ENCODE results near the gene LRRC7. TPM values are rescaled to one million over a fixed set of nuclear protein-coding genes. Genes with fewer than 3 reads are reported as not detected.
"Not testable (repeated sequence)": the region's sequence is repeated elsewhere in the genome, so short reads cannot be mapped to it uniquely, and the experiment has no call there.

Gene LRRC7
- total RNA-seq, 1 donor from 2014 or later, result 19.3 TPM

GRCh38 chr1:69863704-69864103 is 296.0 kb downstream of the LRRC7 start:
- no peak for DNase-seq (ENCODE audit: low spot score)

DNA sequence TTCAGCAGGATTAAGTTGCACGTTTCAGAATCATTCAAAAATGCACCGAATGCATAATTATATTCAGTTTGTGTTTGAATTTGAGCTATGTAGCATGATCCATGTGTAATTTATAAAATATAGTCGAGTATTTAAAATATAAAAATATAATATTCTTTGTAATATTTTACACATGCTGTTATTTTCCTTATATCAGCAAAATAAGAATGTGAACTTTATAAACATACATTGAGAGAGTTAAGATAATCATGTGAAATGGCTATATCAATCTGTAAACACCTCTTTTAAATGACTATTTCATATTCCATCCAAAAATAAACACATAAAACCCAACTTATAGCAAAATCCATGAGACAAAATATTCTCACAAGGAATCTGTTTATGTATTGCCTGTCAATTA is 303.7 kb downstream of the LRRC7 start:
- DNase-seq (ENCODE audit: low spot score), result no peak

GRCh38 chr1:69878338-69878737 is 310.6 kb downstream of the LRRC7 start:
- no peak for DNase-seq (ENCODE audit: low spot score)

DNA sequence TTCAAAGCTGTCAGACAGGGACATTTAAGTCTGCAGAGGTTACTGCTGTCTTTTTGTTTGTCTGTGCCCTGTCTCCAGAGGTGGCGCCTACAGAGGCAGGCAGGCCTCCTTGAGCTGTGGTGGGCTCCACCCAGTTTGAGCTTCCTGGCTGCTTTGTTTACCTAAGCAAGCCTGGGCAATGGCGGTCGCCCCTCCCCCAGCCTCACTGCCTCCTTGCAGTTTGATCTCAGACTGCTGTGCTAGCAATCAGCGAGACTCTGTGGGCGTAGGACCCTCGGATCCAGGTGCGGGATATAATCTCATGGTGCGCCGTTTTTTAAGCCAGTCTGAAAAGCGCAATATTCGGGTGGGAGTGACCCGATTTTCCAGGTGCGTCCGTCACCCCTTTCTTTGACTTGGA is 320.3 kb downstream of the LRRC7 start:
- not testable (repeated sequence) for DNase-seq (ENCODE audit: low spot score)

- DNase-seq (ENCODE audit: low spot score), result no peak
Observed at GRCh38 chr1:69888657-69889056, 320.9 kb downstream of the LRRC7 start.

- no peak for DNase-seq (ENCODE audit: low spot score)
Observed at GRCh38 chr1:69898403-69898947, 330.8 kb downstream of the LRRC7 start.

- DNase-seq (ENCODE audit: low spot score), result peak; percentile 7
Observed at GRCh38 chr1:69911301-69911801, 343.6 kb downstream of the LRRC7 start.

- peak; percentile 91 for DNase-seq (ENCODE audit: low spot score)
Observed at GRCh38 chr1:69913977-69914376, 346.3 kb downstream of the LRRC7 start.

GRCh38 chr1:69914976-69915765 is 347.4 kb downstream of the LRRC7 start:
- DNase-seq (ENCODE audit: low spot score), result peak; percentile 45

- no peak for DNase-seq (ENCODE audit: low spot score)
Observed at GRCh38 chr1:69919129-69919921, 351.6 kb downstream of the LRRC7 start.

DNA sequence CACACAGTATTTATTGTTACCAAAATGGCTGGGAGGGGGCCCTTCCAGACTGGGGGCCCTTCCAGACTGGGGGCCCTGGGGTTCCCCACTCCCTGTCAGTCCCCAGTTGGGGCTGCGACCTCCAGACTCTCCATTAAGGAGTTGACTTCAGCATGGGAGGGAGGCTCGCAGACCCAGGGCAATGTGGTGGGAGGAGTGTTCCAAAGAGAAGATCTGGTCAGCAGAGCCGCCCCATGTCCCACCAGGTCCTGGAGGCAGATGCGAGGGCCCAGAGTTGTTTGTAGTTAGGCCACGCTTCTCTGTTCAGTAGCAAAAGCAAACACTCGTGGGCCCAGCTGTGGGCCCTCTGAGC is 352.2 kb downstream of the LRRC7 start:
- no peak for DNase-seq (ENCODE audit: low spot score)

DNA sequence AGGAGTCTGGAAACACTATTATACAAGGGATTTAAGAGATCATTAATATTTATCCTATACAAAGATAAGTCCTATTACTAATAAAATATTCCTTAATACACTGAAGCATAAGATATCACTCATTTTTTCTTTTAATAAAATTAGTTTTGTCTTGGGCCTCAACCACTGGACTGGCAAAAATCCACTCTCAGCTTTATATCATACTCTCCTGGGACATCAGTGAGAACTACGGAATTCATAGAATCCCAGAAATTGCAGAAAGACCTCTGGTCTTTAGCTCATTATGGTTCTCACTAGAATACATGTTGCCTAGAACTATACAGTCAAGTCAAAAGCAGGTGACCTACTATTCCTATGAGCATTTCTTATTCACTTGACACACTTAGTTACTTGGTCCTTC is 352.7 kb downstream of the LRRC7 start:
- DNase-seq (ENCODE audit: low spot score), result no peak

DNA sequence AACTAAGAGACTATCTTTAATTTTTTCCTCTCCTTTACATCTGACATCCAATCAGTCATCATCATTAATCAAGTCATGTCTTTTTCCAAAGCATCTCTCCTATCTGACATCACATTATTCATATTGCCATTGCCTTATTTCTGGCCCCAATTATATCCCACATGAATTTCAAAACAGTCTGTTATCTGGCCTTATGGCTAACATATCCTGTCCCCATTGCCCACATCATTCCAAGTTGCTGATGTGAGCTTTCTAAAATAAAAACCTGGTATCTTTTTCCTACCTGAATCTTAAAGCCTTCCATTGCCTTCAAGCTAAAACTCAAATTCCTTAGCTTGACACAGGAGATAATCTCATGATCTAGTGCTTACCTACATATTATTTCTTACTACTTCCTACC is 353.8 kb downstream of the LRRC7 start:
- no peak for DNase-seq (ENCODE audit: low spot score)

GRCh38 chr1:69928234-69928633 is 360.5 kb downstream of the LRRC7 start:
- not testable (repeated sequence) for DNase-seq (ENCODE audit: low spot score)

DNA sequence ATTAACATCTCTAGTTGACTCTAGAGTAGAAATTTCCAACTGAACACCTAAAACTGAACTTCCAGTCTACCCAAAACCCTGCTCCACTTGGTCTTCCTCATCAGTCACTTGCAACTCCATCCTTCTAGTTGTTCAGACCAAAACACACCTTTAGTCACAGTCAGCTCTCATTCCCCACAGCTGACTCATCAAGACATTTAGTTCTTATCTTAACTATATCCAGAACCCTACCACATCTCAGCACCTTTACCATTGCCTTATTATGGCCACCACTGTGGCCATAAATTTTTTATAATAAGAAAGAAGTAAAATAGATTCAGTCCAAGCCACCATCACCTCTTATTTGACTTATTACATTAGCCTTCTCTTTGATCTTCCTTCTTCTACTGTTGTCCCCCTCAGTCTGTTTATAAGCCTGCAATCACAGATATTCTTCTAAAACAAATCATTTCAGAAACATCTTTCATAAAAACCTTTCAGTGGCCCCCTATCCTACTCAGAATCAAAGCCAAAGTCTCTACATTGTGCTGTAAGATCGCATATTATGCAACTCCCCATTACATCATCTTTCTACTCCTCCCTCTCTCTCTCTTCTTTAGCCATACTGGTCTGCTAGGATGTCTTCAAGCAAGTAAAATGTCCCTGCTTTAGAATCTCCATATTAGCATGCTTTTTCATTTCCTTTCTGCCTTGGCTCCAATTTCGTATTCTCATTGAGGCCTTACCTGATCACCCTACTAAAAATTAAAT is 361.8 kb downstream of the LRRC7 start:
- no peak for DNase-seq (ENCODE audit: low spot score)

- DNase-seq (ENCODE audit: low spot score), result no peak
Observed at GRCh38 chr1:69930396-69930795, 362.7 kb downstream of the LRRC7 start.

DNA sequence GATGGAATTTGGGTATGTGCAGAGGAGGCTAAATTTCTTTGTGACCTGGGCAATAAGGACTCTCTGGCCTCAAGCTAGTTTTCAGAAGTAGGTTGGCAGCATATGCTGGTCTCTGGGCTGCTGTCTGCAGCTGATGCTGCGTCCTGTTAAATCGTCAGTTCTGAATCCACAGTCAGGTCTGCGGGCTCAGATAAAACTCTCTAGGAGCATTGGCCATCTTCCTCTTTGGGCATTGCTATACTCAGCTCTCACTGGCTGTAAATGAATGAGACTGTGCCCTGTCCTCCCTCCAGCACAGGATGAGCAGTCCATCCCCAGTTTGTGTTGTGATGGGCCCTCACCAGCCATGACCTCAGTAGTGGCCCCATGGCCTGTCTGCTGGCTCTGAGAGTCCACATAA is 365.0 kb downstream of the LRRC7 start:
- no peak for DNase-seq (ENCODE audit: low spot score)

GRCh38 chr1:69940231-69940630 is 372.5 kb downstream of the LRRC7 start:
- no peak for DNase-seq (ENCODE audit: low spot score)

DNA sequence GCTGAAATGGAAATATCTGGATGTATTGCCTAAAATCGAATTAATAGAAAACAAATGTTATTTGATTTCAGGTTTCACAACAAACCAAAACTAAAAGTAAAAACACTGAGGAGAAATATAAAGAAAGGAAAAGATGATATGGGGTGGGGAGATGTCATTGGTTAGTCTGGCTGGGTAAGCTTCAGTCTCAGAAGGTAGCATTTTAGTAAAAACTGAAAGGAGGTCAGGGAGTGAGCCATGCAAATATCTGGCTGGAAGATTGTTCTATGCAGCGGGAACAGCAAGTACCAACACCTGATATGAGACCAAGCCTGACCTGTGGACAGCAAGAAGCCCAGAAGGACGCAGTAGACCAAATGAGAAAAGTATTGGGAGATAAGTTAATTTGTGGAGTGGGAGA is 373.1 kb downstream of the LRRC7 start:
- no peak for DNase-seq (ENCODE audit: low spot score)

GRCh38 chr1:69943030-69943429 is 375.3 kb downstream of the LRRC7 start:
- DNase-seq (ENCODE audit: low spot score), result no peak

DNA sequence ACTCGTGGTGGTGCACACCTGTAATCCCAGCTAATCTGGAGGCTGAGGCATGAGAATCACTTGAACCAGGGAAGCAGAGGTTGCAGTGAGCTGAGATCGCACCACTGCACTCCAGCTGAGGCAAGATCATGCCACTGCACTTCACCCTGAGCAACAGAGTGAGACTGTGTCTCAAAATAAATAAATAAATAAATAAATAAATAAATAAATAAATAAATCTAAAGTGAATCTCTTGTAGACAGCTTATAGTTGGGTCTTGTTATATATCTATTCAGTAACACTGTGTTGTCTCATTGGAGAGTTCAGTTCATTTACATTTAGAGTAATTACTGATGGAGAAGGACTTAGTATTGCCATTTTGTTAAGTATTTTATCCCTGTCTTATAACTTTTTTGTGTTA is 379.2 kb downstream of the LRRC7 start:
- DNase-seq (ENCODE audit: low spot score), result no peak

GRCh38 chr1:69947837-69948236 is 380.1 kb downstream of the LRRC7 start:
- DNase-seq (ENCODE audit: low spot score), result no peak

All from umbilical cord (tissue), 2 donors.